ENCODE data around the gene UBXN2A.
"Not testable (repeated sequence)": the region's sequence is repeated elsewhere in the genome, so short reads cannot be mapped to it uniquely, and the experiment has no call there.

The UBXN2A gene

GRCh38 chr2:23941644-23942043, 1.4 kb downstream of the UBXN2A start:
- DNase-seq: no peak

- DNase-seq: no peak
Measured at GRCh38 chr2:23943666-23944065, 3.4 kb downstream of the UBXN2A start.

GRCh38 chr2:23944527-23944926, 4.3 kb downstream of the UBXN2A start:
- peak; percentile 55 for DNase-seq

- no peak for DNase-seq
Measured at GRCh38 chr2:23944976-23945375, 4.7 kb downstream of the UBXN2A start.

GRCh38 chr2:23947350-23947749, 7.1 kb downstream of the UBXN2A start:
- no peak for DNase-seq

GRCh38 chr2:23952558-23952957, 12.3 kb downstream of the UBXN2A start:
- not testable (repeated sequence) for DNase-seq

DNA sequence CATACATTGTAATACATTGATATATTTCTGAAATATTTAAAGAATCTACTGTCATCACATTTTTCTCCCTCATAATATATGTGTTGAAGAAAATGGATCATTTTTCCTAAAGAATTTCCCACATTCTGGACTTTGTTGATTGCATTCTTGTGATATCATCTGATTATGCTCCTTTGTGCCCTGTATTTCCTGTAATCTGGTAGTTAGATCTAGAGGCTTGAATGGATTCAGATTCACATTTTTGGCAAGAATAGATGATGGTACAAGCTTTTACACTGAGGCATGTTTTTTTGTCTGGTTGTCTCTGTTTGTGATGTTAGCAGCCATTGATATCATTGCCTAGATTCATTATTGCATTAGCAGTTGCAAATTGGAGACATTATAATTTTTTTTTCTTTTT, 13.4 kb downstream of the UBXN2A start:
- no peak for DNase-seq

GRCh38 chr2:23954325-23955014, 14.2 kb downstream of the UBXN2A start:
- DNase-seq: no peak

DNA sequence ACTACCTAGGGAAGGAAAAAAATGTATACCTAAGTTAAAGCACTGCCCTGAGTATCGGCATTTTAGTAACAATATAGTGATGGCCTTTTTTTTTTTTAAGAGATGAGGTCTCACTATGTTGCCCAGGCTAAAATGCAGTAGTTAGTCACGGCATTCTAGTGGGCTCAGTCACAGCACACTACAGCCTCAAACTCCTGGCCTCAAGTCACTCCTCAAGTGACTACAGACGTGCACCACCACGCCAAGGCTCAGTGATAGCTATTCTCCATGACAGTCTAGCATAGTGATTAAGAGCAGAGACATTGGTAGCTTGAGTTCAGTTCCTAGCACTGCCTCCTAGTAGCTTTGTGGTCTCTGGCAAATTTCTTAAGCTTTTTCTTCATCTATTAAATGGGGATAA, 27.6 kb downstream of the UBXN2A start:
- no peak for DNase-seq

- DNase-seq: no peak
Measured at GRCh38 chr2:23976883-23977282, 36.6 kb downstream of the UBXN2A start.

DNA sequence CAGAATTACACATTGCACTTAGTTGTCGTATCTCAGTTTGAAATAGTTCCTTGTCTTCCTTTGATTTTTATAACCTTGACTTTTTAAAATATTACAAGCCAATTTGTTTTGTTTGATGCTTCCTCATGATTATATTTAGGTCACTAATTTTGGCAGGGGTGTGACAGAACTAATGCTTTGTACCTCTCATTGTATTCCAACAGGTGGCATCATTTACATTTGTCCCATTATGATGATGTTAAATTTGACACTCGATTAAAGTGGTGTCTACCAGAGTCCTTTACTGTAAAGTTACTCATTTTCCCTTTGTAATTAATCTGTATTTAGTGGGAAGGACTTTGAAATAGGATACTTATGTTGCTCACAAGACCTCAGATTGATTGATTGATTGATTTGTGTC, 48.1 kb downstream of the UBXN2A start:
- no peak for DNase-seq

- DNase-seq: no peak
Measured at GRCh38 chr2:23992931-23993330, 52.7 kb downstream of the UBXN2A start.

- no peak for DNase-seq
Measured at GRCh38 chr2:23993736-23994269, 53.5 kb downstream of the UBXN2A start.

GRCh38 chr2:23994567-23994966, 54.3 kb downstream of the UBXN2A start:
- no peak for DNase-seq

DNA sequence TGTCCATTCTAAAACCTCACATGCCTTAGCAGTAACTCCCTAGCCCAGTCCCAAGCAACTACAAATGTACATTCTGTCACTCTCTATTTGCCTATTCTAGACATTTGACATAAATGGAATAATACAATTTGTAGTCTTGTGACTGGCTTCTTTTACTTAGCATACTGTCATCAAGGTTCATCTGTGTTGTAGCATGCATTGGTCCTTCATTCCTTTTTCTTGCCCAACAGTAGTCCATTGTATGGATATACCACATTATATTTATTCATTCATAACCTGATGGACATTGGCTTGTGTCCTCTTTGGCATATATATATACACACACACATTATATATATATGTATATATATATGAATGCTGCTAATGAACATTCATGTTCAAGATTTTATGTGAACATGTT, 67.4 kb downstream of the UBXN2A start:
- DNase-seq: no peak

GRCh38 chr2:24008672-24009366, 68.6 kb downstream of the UBXN2A start:
- no peak for DNase-seq

DNA sequence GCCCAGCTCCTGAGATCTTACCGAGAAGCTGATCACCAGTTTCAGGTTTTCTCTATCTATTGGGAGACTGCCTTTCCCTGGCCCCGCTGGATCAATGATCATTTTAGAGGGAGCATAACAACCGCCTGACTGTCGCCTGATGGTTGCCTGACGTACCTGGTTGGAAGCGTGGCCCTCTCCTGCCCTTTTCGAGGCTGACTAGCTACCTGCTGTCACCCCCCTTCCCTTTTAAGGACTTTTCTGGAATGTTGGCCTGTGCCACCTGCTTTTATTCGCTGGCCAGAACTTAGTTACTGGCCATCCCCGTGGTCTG, 69.1 kb downstream of the UBXN2A start:
- no peak for DNase-seq

- no peak for DNase-seq
Measured at GRCh38 chr2:24009680-24010476, 69.6 kb downstream of the UBXN2A start, which contains the start of gene MFSD2B. Gene MFSD2B, plus strand, starts transcription at chr2:24010085. Its CDS starts 12 bp downstream, at chr2:24010097.

- DNase-seq: no peak
Measured at GRCh38 chr2:24010477-24011249, 70.4 kb downstream of the UBXN2A start.

DNA sequence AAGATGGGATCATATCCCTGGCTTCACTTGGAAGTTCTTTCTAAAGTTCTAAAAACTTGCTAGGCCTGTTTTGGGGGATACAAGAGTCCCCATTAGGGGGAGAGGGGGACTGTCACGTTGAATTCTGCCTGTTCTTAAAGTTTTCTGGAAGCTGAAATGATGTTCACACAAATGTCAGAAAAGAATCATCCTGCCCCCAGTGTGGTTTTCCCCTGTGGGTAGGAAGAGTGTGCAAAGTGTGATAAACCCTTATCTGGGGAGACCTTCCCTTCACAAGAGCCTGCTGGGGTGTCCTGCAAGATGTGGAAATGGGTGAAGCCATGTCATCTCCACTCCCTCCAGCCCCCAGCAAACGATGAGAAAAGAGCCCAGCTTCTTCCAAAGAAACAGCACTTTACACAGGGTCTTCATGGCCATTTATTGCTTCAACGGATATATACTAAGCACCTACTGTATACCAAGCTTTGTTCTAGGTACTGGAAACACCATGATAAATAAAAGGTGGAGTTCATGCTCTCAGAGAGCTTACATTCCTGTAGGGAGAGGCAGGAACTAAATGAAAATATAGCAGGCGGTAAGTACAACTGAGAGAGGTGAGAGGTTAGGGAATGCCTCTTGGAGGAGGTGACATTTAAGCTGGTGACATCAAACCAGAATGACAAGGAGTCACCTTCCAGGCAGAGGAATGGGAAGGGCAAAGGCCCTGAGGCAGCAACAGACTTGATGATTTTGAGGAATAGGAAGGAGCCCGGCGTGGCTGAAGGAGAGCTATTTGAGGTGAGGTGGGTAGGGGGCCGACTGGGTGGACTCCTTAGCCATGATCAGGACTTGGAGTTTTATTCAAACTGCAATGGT, 71.2 kb downstream of the UBXN2A start:
- DNase-seq: no peak

DNA sequence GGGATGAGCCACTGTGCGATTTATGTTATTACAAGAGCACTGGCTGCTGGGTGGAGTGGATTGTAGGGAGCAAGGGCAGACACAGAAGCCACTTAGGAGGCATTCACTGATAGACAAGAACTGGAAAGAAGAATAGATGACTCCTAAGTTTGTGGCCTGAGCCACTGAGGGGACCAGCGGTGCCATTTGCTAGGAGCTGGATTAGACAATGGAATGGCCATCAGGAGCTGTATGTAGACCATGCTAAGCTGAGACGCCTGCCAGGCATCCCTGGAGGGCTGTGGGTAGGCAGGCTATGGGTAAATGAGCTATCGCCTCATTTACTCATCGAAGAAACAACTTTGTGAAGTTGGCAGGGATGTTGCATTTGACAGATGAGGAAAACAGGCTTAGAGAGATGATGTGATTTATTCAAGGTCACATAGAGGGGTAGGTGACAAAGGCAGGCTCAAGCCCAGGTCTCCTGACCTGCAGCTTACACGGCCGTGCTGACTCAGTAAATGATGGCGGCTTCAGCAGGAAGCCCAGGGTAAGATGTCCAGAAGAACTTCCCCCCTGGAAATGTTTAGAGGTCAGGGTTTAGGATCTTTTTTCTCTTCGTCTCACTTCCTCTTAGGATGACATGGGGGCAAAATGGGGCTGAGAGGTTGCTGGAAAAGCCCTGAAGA, 72.4 kb downstream of the UBXN2A start:
- DNase-seq: no peak

Data from islet precursor cell (in vitro differentiated cells).